ENCODE results near the gene FCAMR.
A peak's percentile ranks its signal among the peaks of the same experiment; 100 is the strongest.

The FCAMR gene

GRCh38 chr1:206998816-206999215, 28.6 kb upstream of the FCAMR start:
- DNase-seq = no peak

GRCh38 chr1:206992790-206993189, 22.5 kb upstream of the FCAMR start:
- DNase-seq = no peak

GRCh38 chr1:206987873-206988272, 17.6 kb upstream of the FCAMR start:
- DNase-seq = no peak

DNA sequence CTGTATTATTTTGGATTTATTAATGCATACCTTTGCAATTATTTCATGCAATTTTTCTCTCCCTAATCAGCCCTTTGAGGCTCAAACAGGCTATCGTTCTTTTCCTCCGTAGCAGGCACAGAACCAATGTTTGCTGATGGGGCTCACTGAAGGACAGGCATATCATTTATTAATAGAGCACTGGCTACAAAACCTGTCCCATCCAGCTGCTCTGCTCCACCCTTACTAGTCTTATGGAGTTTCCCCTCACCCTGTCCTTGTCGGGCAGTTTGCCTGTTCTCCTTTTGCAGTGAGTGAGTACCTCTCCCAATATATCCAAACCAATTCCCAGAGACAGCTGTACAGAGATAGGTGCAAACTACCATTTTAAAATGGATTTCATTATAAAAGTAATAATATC, 16.6 kb upstream of the FCAMR start:
- no peak for DNase-seq

DNA sequence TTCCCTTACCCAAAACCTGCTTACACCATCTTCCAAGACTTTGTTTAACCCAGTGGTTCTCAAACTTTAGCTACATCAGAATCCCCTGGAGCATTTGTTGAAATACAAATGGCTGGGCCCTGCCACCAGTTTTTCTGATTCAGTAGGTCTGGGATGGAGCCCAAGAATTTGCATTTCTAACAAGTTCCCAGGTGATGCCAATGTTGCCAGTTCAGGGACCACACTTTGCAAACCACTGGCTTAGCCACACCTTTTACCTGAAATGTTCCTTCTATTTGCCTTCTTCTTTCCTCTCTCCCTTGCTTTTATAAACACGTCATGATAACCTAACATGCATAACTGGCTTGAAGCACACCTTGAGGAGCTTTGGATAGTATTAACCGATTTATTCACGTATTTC, 16.1 kb upstream of the FCAMR start:
- DNase-seq = no peak

DNA sequence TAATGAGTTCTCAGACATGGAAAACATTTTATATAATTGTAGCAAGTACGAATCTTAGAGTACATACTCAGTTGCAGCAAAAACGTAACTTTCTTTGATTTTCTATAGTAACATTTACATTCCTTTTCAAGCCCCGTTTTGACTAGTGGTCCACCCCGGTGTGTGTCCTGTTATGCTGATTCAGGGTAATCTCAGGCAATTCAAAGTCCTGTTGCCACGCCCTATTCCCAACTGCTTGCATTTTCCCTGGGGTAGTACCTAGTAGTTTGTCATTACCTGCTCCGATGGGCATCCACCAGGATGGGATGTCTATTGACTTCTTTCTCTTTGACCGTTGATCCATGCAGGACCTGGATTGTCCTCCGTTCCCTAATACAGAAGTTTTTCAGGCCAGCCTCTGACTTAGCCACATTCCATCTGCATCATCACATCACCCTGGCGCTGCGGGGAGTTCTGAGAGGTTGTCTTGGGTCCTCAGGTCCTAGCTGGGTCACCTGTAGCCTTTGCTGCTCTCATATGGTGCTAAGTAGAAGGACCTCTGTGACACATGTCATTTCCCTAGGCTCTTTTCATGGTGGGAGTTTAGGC, 15.0 kb upstream of the FCAMR start:
- no peak for DNase-seq

DNA sequence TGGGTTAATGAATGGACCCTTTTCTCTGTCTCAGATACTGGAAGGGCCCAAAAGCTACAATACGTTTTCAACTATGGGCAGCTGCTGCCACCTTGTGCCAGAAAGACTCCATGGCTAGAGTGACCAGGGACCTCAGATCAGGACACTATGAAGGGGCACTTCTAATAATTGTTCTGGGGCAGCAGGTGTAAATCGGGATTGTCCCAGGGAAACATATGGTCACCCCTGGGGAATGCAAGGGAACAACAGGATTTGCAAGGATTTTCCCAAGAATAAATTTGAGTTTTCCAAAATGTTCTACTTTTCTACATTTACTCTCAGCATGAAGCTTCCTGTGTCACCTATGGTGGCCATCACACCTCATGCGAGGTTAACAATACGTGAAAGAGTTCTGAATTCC, 12.0 kb upstream of the FCAMR start:
- peak; percentile 47 for DNase-seq

GRCh38 chr1:206979379-206980043, 9.3 kb upstream of the FCAMR start:
- DNase-seq = no peak

GRCh38 chr1:206978259-206978658, 8.0 kb upstream of the FCAMR start:
- no peak for DNase-seq

DNA sequence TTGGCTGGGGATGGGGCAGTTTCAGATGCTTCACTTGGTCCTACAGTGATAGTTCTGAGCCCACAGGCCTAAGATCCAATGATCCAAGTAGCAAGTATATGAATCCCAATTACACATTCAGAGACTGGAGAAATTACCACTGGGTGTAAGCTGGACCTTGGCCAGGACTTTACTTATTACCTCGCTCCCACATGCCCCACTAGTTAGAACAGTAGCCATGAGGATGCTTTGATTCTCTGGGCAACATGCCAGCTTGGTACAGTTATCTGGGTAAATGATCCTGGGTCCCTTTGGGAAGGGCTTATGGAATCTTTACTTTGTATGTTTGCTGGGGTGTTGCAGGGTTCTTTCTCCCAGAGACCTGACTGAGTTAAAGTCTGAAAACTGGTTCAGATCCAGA, 5.0 kb upstream of the FCAMR start:
- DNase-seq = no peak

DNA sequence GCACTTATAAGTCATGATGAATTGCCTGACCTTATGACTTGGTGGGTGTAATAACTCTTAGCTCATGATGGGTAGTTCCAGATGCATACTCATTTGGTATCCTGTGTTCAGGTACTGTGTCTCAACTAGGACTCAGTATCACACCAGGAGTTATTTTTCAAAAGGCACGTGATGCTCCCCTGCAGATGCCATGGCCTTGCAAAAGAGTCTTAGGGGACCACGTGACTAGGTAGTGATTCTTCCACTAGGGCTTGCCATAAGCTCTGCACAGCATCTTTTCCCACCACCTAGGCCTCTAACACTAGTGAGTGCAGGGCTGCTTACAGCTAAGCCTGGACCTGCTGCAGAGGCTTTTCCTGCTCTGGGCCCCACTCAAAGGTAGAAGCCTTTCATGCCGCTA, 3.9 kb upstream of the FCAMR start:
- DNase-seq = no peak

GRCh38 chr1:206972728-206973127, 2.5 kb upstream of the FCAMR start:
- no peak for DNase-seq

- DNase-seq = no peak
Observed at GRCh38 chr1:206971029-206971655, 882 bp upstream of the FCAMR start.

- DNase-seq = no peak
Observed at GRCh38 chr1:206969090-206969489, 1.2 kb downstream of the FCAMR start.

GRCh38 chr1:206967096-206967849, 3.0 kb downstream of the FCAMR start:
- peak; percentile 2 for DNase-seq

GRCh38 chr1:206965781-206966180, 4.5 kb downstream of the FCAMR start:
- no peak for DNase-seq

DNA sequence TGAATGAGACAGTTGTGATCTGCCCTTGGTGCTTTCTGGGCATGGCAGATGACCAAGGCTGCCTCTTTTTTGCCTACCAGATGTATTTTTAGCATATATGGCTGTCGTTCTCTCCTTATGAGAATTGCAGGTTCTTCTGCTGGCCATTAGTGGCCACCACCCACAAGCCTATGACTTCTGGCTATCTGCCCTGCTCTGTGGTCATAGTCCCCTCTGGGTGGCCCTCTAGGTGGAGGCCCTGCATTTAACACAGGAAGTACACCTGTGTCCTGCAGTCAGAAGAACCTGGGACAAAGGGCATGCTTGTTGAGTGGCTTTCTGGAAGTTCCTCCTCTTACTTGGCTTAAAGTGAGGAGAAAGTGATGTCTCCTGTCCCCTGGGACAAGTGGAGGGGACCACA, 6.5 kb downstream of the FCAMR start:
- no peak for DNase-seq

DNA sequence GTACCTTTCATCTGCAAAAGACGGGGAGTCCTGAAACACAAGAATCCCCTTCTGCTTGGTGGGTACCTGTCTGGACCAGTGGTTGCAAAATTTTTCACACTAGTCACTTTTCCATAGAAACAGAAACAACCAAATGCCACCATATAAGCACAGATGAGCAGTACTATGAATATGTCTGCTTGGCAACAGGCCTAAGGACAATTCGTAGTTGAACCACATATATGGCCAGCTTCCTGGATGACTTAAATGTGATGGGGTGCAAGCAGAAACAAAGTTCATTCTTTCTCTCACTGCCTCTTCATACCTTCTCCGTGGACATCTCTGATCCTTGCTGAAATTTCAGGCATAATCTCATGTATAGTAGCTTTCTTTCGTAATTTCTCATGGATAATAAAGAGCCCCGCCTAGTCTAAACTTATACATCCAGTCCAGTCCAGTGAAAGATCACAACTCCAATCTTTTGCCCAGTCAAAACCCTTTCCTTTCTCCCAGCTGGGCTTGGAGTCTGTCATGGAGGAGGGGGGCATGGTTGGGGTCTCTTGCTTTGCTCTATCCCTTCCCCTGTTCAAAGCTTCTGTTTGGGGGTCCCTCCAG, 7.0 kb downstream of the FCAMR start:
- DNase-seq = no peak

DNA sequence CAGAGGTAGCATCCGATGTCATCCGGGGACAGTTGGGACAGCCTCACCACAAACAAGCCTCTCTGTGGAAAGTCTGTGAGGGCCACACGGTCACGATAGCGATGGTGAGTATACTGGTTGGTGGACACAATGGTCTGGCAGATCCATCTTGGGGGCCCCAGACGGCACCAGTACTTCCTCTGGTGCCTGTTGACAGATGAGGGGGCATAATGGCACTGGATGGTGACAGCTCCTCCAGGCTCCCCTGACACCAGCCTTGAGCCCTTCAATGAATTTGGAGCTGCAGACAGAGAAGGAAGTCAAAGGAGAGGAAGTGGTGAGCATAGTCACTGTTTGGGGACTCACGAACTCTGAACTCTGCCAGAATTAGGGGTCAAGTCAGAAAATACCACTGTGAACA, 8.0 kb downstream of the FCAMR start:
- DNase-seq = no peak

- DNase-seq = no peak
Observed at GRCh38 chr1:206961668-206962067, 8.6 kb downstream of the FCAMR start.

DNA sequence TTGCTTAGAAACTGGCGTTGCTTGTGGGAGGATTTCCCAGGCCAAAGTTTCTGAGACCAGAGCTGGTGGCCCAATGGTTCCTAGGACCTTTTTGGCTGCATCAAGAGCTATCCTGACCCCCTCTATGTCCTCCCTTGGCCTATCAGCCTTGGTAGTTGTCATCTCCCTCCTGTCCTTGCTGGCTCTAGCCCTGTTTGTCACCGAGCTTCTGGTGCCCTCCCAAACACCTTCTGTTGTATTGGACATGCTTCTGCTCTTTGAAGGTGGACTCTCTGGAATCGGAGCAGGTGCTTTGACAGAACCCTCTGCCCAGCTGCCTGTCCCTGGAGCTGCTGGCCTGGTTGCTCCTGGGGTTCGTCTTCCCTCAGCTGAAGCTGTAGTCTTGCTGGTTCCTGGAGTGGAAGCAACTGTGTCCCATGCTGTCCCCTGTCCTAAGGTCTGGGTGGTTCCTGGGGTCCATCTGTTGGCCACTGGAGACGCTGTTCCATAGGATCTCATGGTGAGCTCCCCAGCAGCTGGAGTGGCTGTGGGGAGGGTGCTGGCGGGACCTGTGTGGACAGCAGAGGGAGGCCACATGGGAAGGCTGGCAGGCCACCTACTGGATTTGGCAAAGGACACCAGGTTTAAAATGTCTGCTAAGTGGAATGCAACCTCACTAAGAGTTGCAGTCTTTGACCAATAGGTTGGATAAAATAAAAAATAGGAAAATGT, 9.4 kb downstream of the FCAMR start:
- no peak for DNase-seq

- DNase-seq = no peak
Observed at GRCh38 chr1:206958144-206958543, 12.1 kb downstream of the FCAMR start.

DNA sequence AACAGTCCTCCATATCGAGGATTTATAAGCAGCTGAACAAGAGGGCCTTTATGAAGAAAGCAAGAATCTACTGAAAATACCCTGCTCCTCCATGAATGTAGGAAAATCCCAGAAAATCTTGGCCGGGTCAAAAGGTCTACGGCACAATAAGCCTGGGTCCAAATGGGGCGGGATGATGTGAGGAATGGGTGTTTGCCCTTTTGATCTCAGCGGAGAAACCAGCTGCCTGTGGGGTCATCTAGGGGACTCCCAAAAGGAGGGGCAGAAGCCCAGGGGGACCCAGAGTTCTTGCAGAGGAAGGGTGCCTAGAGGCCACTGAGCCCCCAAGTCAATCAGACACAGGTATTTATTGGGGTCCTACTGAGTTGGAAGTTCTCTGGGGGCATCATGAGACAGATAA, 12.6 kb downstream of the FCAMR start:
- DNase-seq = no peak

Measured in NCI-H510A treated with DMSO at 0.1 percent for 48 hours (cell line).